HG03280 (cell line): ENCODE measurements around the gene DCTPP1.
A peak's percentile ranks its signal among the peaks of the same experiment; 100 is the strongest.
"Not testable (repeated sequence)": the region's sequence is repeated elsewhere in the genome, so short reads cannot be mapped to it uniquely, and the experiment has no call there.

ENCODE experiments used
- ATAC-seq: cut with Tn5 transposase; IDR thresholded peaks from one replicate; pipeline ENCODE4 v1.9.1; 2021; ENCODE audit warnings: mild to moderate bottlenecking, moderate library complexity; ENCODE audit not compliant: unreplicated experiment

DCTPP1 gene

DNA sequence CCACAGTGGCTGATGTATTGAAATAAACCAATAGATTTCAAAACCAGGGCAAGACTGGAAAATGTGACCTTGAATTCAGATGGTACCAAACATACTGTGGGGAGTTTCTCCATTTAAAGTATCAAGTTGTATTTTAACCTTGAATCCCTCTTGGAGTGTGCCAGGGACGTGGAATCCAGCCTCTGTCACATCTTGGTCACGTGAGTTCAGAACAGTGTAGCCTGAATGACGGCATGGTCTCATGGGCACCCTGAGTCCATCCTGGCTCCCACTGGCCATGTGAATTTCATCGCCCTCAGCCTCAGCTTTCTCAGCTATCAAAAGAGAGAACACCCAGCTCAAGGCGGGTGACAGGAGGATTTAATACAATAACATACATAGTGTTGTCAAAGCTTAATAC, 15.7 kb downstream of the DCTPP1 start:
- ATAC-seq: no peak

DNA sequence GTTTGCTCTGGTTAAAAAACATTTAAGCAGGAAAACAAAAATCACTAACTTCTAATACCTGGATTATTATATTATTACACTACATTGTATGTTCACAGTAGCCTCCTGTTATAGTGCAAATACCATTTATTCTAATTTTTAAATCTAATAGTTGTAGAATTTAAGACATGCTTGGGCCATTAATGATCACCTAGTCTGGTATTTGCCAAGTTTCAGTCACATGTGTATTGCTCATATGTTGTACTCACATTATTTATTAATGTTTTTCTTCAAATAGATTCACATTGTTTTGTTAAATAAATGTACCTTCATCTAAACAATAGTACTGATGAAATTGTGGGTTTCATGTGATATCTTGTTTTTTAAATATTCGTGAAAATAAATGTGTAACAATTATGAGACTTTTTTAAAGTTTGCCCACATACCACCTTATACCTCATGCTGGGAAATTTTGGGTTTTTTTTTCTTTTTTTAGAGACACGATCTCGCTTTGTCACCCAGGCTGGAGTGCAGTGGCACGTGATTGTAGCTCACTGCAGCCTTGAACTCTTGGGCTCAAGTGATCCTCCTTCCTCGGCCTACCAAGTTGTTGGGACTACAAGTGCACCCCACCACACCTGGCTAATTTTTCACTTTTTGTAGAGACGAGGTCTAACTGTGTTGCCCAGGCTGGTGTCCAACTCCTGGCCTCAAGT, 16.6 kb downstream of the DCTPP1 start:
- no peak for ATAC-seq

- peak; percentile 41 for ATAC-seq
Measured at GRCh38 chr16:30409125-30410060, 20.4 kb downstream of the DCTPP1 start.

- no peak for ATAC-seq
Measured at GRCh38 chr16:30407804-30408534, 21.9 kb downstream of the DCTPP1 start.

DNA sequence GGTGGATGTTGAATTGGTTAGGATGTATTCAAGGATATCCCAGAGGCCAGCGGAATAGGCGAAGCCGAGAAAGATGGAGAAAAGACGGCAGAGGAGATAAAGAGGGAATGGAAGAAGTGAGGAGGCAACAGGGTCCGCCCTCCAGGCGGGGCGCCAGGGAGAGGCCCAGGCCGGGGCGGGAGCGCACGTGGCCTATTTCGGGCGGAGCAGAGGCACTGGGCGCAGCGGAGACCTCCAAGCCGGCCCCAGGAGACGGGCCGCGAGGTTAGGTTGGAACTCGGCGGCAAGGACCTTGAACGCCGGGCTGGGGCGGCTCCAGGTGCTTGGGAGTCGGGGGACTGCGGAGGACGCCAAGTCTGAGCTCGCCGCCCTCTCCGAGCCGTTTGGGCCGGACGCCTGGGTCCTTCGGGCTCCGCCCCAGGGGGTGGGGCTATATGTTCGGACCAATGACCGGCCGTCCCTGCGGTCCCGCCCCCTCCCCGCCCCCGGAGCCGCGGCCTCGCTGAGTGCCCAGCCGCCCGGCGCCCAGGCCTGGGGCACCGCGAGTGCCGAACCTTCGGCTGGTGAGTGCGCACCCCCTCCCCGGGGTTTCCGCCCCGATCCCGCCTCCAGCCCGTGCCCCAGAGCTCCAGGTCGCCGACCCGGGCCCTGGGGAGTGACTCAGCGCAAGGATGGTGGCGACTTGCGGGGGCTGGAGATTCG, 22.6 kb downstream of the DCTPP1 start, which contains the start of gene ZNF771:
Gene ZNF771 (plus strand): TSS at position 505 of the 702 bp plus-strand sequence. CDS start 448 bp downstream, outside the sequence.
- ATAC-seq: peak; percentile 79

DNA sequence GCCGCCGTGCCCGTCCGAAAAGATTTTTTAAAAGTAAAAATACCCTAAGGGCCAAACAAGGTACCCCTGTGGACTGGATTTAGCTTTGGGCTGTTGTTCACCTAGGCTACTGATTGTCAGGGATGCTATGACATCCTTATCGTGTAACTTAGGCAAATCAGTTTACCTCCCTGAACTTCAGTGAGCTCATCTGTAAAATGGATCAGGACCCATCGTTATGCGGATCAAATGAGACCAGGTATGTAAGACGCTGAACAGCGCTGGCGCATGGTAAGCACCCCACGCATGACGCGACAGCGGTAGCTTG, 23.1 kb downstream of the DCTPP1 start:
- no peak for ATAC-seq

- no peak for ATAC-seq
Measured at GRCh38 chr16:30401768-30402425, 27.9 kb downstream of the DCTPP1 start.

GRCh38 chr16:30399435-30400186, 30.2 kb downstream of the DCTPP1 start:
- no peak for ATAC-seq

- ATAC-seq: no peak
Measured at GRCh38 chr16:30398661-30399434, 31.0 kb downstream of the DCTPP1 start.

- ATAC-seq: no peak
Measured at GRCh38 chr16:30397776-30398660, 31.8 kb downstream of the DCTPP1 start.

DNA sequence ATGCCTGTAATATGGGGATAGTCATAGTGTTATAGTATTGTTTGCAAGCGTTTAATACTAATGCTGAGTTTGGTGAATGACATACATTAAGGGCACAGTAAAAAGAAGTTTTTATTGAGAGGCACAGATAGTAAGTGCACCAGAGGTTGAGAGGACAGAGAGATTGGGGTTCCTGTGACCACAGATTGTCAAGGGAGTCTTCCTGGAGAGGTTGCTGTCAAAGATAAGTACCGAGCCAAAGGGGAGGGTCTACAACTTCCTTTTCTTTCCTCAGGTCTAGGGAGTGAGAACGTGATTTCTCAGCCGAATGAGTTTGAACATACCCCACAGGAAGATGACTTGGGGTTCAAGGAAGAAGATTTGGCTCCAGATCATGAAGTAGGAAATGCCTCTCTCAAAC, 32.8 kb downstream of the DCTPP1 start:
- no peak for ATAC-seq

DNA sequence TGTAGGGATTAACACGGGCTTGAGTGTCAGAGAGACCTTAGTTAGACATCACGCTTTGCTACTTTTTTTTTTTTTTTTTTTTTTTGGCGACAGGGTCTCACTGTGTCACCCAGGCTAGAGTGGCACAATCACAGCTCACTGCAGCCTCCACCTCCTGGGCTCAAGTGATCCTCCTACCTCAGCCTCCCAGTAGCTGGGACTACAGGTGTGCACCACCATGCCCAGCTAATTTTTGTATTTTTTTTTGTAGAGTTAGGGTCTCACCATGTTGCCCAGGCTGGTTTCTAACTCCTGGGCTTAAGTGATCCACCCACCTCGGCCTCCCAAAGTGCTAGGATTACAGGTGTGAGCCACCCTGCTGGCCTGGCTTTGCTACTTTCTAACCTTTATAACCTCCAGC, 33.2 kb downstream of the DCTPP1 start:
- ATAC-seq: not testable (repeated sequence)

- ATAC-seq: no peak
Measured at GRCh38 chr16:30395992-30396585, 33.7 kb downstream of the DCTPP1 start.

DNA sequence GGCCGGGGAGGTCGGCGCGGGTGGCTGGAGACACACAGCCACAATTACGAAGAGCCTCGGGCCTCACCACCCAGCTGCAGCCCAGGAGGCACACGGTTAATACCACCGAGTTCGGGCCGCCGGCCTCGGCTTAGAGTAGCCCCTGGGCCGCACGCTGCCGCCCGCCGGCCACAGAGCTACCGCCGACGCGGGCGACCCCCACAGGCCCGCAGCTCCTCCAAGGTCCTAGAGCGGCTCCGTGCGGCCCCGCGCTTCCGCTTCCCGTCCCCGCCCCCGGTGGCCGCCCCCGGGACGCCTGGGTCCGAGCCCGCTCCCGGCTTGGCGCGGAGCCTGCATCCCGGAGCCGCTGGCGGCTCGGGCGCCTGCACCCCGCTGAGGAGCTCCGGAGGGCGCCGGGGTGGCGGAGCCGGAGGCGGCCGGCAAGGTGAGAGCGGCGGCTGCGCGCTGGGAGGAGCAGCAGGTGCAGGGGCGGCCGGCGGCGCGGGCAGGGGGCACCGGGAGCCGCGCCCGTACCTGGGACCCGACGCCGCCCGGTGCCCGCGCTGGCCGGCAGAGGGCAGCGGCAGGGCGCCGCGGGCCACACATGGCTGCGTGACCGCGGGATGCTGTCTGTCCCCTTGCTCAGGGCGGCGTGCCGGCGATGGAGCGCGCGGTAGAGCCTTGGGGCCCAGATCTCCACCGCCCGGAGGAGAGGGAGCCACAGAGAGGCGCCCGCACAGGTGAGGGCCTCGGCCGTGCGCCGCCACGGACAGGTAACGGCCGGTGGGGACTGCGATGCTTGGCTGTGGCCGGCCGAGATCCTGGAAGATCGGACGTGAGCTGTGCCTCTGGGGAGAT, 34.5 kb downstream of the DCTPP1 start, which contains the start of gene ZNF48:
Gene ZNF48 (plus strand): TSS at position 266 of the 837 bp plus-strand sequence. CDS start 375 bp downstream, at position 641.
- peak; percentile 61 for ATAC-seq

DNA sequence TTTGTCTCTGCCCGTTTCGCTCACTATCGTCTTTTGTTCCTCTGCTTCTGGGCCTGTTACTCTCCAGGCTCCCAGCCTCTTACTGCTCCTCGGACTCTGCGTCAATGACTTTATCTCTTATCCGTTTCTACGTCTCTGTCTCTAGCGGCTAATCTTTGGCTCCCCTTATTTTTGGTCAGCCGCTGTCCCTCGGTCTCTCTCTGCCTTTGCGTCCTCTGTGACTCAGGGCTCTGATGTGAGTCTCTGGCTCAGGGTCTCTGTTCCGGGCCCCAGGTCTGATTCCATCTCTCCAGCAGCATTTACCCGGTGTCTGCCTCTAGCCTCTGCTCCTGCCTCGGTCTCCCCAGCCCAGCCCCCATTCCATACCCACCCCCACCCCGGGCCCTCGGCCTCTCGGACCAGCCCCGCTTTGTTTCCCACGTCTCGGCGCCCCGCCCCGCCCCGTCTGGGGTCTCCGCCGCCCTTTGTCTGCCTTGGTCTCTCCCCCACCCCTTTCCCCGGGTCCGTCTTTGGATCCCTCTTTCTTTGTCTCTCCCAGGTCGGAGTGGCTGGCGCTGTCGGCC, 35.2 kb downstream of the DCTPP1 start:
- no peak for ATAC-seq

GRCh38 chr16:30383521-30383920, 46.3 kb downstream of the DCTPP1 start:
- ATAC-seq: no peak
